DOHH2 (cell line): ENCODE measurements around the gene SLC25A33.

Experiments
- EZH2phosphoT487 ChIP-seq: fragments of 200-600 bp; sonication (generic); IDR thresholded peaks from 2 replicates; pipeline ENCODE4 v1.6.1; 2017; ENCODE audit warnings: borderline replicate concordance, mild to moderate bottlenecking, antibody characterized with exemption, low read length, moderate library complexity, mixed read lengths
- TF ChIP-seq, protein P1 (sequence below): fragments of 200-600 bp; sonication (generic); IDR thresholded peaks from one replicate; pipeline ENCODE4 v1.5.1; 2014; ENCODE audit warnings: antibody characterized with exemption, mild to moderate bottlenecking, low read depth, low read length; ENCODE audit not compliant: poor library complexity, severe bottlenecking

DNA sequence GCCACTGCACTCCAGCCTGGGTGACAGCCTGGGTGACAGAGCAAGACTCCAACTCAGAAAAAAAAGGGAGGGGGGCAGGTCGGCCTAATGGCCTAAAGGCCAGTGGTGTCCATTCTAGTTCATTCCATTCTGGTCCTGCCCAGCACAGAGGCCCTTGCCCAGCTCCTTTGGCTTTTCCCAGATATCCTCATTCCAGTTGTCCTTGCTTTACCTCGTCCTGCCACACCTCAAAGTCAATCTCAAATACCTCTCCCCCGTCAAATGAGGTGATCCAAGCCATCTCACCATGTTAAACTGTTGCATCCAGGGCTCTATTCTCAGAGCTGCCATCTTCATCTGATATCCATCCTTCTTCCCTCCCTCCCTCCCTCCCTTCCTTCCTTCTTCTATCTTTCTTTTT is 92.3 kb downstream of the SLC25A33 start:
- TF ChIP-seq, protein P1, sequence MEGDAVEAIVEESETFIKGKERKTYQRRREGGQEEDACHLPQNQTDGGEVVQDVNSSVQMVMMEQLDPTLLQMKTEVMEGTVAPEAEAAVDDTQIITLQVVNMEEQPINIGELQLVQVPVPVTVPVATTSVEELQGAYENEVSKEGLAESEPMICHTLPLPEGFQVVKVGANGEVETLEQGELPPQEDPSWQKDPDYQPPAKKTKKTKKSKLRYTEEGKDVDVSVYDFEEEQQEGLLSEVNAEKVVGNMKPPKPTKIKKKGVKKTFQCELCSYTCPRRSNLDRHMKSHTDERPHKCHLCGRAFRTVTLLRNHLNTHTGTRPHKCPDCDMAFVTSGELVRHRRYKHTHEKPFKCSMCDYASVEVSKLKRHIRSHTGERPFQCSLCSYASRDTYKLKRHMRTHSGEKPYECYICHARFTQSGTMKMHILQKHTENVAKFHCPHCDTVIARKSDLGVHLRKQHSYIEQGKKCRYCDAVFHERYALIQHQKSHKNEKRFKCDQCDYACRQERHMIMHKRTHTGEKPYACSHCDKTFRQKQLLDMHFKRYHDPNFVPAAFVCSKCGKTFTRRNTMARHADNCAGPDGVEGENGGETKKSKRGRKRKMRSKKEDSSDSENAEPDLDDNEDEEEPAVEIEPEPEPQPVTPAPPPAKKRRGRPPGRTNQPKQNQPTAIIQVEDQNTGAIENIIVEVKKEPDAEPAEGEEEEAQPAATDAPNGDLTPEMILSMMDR: no peak
- no peak for TF ChIP-seq EZH2phosphoT487
